ENCODE results near the gene EPB41.

Gene EPB41

GRCh38 chr1:28914228-28915030, at the start of gene EPB41 (continued):
- TF ChIP-seq ZNF571 (tag by site-specific recombination; IDR thresholded peaks at IDR 0.05) (no peak), ZBTB10 (tag by site-specific recombination; IDR thresholded peaks at IDR 0.05) (no peak), ZNF830 (tag by site-specific recombination; IDR thresholded peaks at IDR 0.05; ENCODE audit: low read depth) (no peak), ZNF692 (tag by site-specific recombination; IDR thresholded peaks at IDR 0.05) (0 out of 2 replicates have a peak, but pooled peaks have one; percentile 20), REST (tag by site-specific recombination; IDR thresholded peaks at IDR 0.05) (no peak), ELK4 (IDR thresholded peaks at IDR 0.05; ENCODE audit: borderline replicate concordance, low read depth, low read length) (no peak), PRDM2 (tag by site-specific recombination; IDR thresholded peaks at IDR 0.05; ENCODE audit: borderline replicate concordance) (no peak), ZNF629 (tag by site-specific recombination; IDR thresholded peaks at IDR 0.05) (no peak), ZNF26 (tag by site-specific recombination; IDR thresholded peaks at IDR 0.05) (no peak), ZSCAN23 (tag by site-specific recombination; IDR thresholded peaks at IDR 0.05) (no peak), ZNF433 (tag by site-specific recombination; IDR thresholded peaks at IDR 0.05; ENCODE audit: low read depth) (no peak), ZNF211 (tag by site-specific recombination; IDR thresholded peaks at IDR 0.05; ENCODE audit: low read depth) (no peak), ZNF202 (tag by site-specific recombination; IDR thresholded peaks at IDR 0.05; ENCODE audit: borderline replicate concordance) (no peak), KLF9 (tag by site-specific recombination; IDR thresholded peaks at IDR 0.05; ENCODE audit: low read depth) (0 out of 2 replicates have a peak, but pooled peaks have one; percentile 20), ZBTB8A (tag by site-specific recombination; IDR thresholded peaks at IDR 0.05) (peak; percentile 66), ZBTB6 (tag by site-specific recombination; IDR thresholded peaks at IDR 0.05) (peak; percentile 76), HOXA7 (CRISPR knock-in tag; IDR thresholded peaks at IDR 0.05; ENCODE audit: borderline replicate concordance) (no peak), ZNF664 (tag by site-specific recombination; IDR thresholded peaks at IDR 0.05) (no peak), ZNF302 (tag by site-specific recombination; IDR thresholded peaks at IDR 0.05; ENCODE audit: low read depth) (no peak), OVOL3 (tag by site-specific recombination; IDR thresholded peaks at IDR 0.05) (no peak), OSR2 (tag by site-specific recombination; IDR thresholded peaks at IDR 0.05) (no peak)
